GM18511 (cell line): ENCODE data around the gene SERINC5.
"Not testable (repeated sequence)": the region's sequence is repeated elsewhere in the genome, so short reads cannot be mapped to it uniquely, and the experiment has no call there.

Experiments used
- ATAC-seq: cut with Tn5 transposase; IDR thresholded peaks from one replicate; pipeline ENCODE4 v1.9.1; 2021; ENCODE audit warnings: mild to moderate bottlenecking, moderate library complexity; ENCODE audit not compliant: unreplicated experiment

The SERINC5 gene

DNA sequence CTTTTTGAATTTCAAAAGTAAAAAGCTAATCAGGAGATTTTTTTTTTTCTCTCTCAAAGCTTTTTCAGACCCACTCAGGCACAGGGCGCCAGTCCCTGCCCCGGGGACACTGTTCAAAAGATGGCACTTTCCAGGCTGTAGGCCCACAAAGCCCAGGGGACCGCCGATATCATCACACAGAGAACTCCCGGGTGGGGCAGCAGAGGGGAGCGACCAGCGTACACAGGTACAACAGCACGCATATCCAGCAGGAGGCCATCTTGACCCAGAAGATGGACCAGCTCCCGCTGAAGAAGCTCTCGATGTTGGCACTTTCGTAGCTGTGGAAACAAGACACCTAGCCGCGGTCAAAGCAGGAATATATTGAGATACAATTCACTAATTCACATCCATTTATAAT, 112.4 kb downstream of the SERINC5 start:
- peak; percentile 64 for ATAC-seq

DNA sequence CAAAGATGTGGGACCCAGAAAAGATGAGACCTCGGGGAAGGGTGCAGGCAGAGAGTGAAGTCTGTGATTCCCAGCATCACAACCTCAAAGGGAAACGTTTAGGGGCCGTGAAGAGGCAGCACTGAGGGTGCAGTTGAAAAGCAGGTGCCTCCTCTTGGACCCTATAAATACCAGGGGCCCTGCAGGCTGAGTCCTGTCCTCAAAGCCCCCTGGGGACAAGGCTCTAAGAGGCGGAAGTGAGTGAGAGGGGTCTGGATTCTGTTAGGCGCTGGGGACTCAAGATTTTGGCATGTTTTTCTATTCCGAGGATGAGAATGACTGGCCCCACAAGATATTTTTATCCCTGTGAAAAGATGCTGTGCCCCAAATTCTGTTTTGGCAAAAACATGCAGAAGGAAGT, 112.9 kb downstream of the SERINC5 start:
- ATAC-seq, result peak; percentile 30

DNA sequence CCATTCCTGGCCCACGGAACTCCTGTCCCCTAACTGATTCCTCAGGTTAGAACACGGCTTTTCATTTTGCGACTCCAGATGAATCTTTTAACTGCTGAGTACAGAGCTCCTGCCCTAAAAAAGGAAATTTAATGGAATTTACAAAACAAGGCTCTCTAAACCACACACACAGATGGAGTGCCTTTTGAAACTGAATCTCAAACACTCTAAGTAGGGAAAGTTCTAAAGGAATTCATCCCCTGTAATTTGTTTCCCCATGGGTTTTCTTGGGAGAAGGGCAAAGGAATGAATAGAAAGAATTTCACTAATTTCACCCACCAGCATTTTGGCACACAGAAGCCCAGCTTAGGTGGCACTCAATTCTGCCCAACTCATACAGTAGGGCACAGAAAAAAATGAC, 114.2 kb downstream of the SERINC5 start:
- ATAC-seq, result no peak

DNA sequence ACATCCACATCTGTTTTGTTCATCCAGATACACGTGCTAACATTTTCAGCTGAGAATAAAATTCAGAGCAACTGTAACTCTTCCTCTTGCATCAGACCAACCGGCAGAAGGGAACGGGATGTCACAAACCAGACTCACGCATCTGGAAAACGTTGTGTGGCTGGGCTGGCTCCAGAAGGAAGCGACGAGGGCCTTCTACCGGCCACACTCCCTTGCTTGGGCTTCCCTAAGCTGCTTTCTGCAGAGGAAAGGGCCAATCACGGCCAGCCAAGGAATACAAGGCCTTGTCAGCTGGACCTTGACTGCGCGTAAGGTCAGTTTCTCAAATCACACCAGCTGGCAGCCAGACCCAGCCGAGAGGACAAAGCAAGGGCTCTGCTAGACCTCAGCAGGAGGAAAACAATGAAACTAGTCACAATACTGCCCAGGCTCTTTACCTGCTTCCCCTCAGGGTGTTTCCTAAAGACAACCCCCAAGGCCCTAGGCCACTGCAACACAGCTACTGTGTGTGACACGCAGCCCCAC, 114.6 kb downstream of the SERINC5 start:
- ATAC-seq, result no peak

DNA sequence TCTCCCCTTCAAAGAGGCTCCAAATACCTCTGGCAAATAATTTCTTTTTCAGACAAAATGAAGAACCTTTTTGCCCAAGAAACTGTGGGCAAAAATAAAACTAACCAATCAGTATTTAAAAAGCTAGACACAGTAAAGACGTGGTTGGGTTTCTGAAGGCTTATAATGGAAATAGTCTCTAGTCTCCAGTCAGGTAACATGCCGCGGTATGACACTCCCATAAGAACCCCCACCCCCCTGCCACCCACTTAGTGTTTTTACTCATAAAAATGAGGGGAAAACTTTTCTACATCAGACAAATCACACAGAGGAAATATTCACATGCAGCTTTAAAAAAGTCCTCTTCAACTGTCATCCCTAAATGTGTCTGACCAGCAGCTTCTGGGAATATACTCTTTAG, 115.4 kb downstream of the SERINC5 start:
- no peak for ATAC-seq

DNA sequence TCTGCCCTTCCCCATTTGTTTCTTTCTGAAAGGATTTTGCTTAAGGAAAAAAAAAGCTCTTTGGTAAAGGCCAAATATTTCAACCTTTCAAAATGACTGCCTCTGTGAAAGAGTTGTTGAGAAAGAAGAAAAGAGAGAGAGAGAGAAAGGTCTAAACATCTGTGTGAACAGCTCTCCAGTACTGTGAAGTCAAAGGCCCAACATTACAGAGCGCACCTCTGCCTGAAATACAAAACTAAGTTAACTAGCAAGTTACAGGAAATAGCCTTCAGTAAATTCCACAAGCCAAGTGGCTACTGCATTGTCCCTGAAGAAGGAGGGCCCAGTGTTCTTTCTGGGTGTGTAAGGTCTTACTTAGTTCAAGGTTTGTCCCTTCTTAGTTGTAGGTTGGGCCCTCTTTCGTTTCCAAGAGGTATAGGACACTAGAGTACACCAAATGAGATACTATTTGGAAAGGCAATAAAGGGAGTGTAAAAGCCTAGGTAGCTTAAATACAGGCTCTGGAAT, 116.3 kb downstream of the SERINC5 start:
- ATAC-seq, result no peak

DNA sequence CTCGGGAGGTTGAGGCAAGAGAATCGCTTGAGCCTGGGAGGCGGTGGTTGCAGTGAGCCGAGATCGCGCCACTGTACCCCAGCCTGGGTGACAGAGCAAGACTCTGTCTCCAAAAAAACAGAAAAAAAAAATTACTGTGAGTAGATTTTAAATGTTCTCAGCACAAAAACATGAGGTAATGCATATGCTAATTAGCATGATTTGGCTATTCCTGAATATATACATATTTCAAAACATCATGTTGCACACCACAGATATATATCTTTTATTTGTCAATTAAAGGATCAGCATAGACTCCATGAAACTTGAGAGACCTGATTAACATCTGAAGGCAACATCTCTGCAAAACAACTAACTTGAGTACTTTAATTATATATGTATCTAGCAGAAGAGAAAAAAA, 117.4 kb downstream of the SERINC5 start:
- ATAC-seq, result no peak

DNA sequence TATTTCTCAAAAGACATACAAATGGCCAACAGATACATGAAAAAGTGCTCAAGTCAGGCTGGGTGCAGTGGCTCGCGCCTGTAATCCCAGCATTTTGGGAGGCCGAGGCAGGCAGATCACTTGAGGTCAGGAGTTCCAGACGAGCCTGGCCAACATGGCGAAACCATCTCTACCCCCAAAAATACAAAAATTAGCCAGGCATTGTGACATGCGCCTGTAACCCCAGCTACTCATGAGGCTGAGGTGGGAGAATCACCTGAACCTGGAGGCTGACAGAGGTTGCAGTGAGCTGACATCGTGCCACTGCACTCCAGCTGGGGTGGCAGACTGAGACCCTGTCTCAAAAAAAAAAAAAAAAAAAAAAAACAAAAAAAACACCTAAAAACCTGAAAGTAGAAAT, 119.0 kb downstream of the SERINC5 start:
- not testable (repeated sequence) for ATAC-seq

DNA sequence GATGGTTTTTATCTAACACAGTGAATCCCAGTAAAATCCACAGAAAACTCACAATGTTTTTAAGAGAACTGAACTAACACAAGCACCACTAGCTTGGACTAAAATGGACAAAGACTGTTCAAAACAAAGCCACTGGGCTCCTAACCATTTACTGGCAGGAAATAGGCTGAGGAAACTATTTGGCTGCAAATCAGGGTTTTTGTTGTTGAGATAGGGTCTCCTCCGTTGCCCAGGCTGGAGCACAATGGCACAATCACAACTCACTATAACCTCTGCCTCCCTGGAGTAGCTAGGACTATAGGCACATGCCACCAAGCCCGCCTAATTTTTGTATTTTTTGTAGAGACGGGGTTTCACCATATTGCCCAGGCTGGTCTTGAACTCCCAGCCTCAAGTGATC, 121.0 kb downstream of the SERINC5 start:
- ATAC-seq, result no peak

DNA sequence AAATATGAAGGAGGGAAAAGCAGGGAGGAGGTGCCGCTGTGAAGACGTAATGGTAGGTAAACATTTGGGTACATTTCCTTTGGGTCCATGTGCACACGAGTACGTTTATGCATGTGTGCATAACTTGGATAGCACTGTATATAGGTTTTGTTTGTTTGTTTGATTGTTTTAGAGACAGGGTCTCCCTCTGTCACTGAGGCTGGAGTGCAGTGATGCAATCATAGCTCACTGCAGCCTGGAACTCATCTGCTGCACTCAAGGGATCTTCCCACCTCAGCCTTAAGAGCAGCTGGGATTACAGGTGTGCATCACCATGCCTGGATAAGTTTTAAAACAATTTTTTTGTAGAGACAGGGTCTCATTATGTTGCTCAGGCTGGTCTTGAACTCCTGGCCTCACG, 126.7 kb downstream of the SERINC5 start:
- ATAC-seq, result no peak

DNA sequence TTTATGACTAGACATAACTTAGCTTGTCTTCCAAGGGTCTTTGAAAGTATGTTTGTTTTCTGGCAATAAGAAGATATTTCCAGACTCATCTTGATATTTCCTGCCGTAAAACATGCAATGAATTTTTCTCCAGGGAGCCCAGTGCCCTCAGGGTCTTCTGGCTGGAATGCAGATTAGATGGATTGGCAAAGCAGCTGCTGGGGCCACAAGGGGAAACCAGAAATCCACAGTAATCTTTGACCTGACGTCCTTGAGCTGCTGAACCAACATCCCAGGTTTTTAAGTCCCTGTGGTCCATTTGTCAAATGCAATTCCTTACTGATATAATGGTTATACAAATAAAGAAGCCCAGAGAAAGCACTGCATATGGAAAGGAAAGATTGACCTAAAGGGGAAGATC, 127.7 kb downstream of the SERINC5 start:
- no peak for ATAC-seq

DNA sequence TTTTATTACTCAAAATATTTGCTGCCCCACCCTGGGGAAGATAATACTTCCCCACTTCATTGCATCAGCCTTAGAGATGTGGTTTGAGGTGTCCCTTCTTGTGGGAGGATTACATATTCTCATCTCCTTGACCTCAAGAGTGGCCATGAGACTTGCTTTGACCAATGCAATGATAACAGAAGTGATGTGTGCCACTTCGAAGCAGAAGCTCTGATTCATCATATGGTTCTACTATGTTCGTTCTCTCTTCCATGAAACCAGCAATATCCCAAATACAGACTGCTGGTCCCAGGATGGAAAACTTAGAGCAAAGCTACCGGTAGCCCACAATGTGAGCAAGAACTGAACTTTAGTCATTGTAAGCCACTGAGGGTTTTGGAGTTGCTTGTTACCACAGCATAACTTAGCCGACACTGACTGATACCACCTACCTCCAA, 128.7 kb downstream of the SERINC5 start:
- ATAC-seq, result no peak

DNA sequence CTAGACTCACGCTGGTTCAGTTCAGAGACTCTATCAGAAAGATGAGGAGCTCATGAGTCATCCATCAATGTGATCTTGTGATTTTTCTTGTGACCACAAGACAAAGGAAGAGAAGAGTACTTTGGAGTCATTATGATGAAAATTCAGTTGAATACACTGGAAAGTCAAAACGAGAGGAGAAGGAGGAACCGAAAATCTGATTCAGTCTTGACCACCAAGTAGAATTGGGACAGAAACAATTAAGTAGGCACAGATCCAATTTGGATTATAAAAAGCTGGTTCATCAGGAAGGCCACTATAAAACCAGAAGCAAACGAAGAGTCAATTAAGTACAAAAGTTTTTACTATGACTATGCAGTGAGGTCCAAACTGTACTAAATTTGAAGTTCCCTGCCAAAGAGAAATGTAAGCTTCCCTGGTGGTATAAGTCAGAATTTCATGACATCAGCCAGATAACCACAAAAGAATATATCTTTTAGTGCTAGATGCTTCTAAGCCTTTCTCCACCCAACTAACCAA, 129.8 kb downstream of the SERINC5 start:
- peak; percentile 72 for ATAC-seq

DNA sequence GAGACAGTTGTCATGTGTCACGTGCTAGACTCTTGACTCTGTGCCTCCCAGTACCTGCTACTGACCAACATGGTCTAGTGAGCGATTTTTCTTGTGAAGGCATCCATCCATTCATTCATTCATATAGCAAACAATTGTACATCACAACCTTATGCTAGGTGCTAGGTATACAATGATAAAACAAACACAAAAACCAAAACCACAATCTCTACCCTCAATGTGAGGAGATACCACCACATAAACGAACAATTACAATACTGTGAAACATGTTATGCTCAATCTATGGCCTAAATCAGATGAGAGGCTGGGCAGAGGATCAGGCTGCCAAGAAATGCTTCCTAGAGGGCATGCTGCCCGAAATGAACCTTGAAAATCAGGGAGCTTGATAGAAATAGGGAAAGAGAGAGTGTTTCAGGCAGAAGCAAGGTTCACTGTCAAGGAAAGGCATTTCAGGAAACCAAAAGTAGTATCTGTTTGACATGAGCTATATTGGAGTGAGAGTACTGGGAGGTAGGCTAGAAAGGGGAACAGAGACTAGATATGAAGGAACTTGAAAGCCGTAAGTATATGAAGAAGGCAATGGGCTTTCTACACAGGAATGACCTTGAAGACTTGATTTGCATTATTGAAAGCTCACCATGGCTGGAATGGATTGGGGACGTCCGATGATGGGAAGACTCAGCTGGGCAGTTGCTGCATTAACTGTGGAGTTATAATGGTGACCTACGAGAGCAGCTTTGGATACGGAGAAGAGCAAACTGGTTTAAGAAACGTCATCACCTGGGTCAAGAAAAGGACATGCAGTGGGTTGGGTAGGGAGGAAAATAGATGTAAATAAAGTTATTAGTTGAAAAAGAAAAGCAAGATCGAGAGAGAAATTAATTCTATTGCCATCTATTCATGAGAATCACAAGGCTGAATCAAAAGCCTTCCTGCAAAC, 130.6 kb downstream of the SERINC5 start:
- ATAC-seq, result peak; percentile 86

DNA sequence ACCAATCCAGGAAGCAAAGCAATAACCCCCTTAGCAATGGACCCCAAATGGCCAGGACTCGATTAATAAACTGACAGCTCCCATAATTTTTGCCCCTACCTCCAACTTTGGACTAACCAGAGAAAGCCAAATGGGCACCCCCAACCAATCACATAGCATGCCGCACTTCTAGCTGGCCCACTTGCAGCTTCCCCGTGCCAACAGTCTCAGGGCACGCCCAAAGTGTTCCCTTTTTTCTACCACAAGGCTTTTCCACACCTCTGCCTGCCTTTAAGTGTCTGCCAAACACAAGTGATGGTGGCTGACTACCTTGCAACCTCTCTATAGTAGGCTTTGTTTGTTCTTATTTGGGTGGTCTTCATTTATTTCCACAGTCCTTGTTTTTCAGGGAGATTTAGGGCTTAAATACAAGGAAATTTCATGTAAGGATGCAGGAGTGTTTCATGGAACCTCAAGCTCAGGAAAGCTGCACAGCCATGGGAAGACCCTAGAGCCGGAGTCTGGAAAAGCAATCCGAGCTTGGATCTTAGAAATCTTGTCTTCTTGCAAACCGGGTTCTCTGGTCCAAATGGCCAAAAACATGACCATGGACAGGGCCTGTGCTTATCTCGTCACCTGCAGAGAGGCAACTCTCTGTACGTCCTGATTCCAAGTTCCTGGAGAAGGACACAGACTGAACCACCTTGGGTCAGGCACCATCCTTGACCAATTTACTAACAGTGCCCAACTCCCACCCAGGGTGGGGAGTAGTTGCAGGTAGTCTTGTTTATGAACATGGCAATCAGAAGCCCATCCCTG, 131.5 kb downstream of the SERINC5 start:
- ATAC-seq, result no peak

DNA sequence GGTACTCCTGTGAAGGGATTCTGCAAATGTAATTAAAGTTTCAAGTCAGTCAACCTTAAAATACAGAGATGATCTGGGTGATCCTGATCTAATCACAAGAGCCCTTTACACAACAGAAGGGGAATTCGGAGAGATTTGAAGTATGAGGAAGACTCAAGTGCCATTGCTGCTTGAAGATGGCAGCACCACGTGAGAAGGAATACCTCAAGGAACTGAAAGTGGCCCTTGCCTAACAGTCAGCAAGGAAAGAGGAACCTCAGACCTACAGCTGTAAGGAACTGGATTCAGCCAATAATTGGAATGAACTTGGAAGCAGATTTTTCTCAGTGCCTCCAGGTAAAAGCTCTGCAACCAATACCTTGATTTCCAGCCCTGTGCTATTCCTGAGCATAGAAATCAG, 133.3 kb downstream of the SERINC5 start:
- no peak for ATAC-seq

DNA sequence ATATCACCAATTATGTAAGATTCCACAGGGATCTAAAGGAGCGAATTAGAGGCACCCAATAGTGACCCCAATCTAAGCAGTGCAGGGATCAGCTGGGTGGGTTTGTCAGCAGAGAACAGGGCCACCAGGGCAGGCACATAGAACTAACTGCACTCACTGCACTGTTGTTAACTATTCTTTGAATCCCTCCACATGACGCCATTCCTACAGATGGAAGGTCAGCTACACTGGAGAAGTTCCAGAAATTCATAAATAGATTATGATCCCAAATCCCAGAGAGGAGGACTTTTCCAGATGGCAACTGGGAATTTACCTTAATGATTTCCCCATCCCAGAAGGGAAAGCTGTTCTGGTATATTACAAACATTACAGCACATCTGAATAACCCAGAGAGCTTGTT, 136.5 kb downstream of the SERINC5 start:
- ATAC-seq, result no peak

DNA sequence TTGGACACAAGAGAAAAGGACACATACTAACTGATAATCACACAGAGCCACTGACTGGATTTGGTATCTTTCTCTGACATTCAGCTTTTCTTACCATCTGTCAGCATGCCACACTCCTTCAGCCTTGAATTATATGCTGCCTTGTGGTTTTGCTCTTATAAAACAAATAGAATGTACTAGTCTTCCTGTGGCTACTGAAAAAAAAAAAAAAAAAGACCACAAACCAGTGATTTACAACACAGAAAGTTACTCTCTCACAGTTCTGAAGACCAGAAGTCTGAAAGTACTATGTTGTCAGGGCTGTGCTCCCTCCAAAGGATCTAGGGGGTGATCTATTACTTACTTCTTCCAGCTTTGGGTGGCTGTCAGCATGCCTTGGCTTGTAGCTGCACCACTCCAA, 138.4 kb downstream of the SERINC5 start:
- ATAC-seq, result no peak

DNA sequence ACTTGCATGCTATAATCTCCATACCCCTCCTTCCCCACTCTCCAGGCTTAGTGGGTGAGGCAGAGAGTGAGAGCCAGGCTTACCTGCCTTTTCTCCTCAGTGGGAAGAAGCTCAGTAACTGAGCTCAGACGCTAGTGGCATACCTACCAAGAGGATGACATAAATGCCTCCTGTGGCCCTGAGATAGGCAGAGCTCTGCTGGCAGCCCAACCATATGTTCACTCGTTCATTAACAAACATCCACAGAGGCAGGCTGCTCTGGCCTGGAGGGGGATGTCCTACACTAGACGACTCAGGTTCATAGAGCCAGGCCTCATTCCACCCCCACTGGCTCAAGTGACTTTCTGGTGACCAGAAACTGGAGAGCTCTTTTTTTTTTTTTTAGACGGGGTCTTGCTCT, 139.4 kb downstream of the SERINC5 start:
- ATAC-seq, result no peak

DNA sequence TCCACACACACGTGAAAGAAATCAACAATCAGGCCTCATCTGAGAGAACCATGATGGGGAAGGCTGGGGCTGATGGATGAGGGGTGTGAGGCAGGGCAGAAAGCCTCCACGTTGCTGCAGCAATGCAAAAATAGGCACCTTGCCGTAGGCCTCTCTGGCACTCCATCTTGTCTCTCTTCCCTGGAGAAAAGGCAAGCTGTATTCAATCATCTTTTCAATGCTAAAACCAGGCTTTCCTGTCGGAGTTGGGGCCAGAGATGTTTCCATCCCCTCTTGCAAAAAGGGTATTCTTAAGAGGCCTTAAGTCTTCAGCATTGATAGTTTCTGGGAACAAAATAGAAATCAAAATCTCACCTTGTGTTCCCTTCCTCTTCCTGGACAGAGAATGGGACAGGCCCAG, 139.8 kb downstream of the SERINC5 start:
- ATAC-seq, result no peak

DNA sequence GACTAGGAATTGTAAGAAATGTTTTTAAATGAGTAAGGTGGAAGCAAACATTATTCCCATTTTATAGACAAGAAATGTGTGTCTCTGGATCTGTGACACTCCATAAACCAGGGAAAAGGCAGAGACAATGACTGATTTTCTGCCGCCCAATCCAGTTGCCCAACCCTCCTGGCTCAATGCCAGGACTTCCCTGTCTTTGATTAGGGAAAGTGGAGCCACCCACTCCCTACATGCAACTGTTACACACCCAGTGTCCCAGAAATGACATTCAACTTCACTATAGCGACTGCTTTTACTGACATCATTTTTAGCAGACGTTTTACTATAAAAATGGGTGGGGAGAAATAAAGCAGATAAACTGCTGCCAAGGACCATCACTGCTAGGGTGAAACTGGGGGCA, 141.0 kb downstream of the SERINC5 start:
- no peak for ATAC-seq
